K562 (cell line): ENCODE data around the gene MAB21L2.

Experiments used
- ATF2 ChIP-seq: sonication (generic); formaldehyde crosslinking; IDR thresholded peaks from 2 replicates; pipeline ENCODE4 v1.8.1; 2022; ENCODE audit warnings: missing genetic modification reagents
- EZH2 ChIP-seq: IDR thresholded peaks from 2 replicates; pipeline ENCODE4 v1.6.1; 2012; ENCODE audit warnings: low read depth, mild to moderate bottlenecking, inconsistent platforms, low read length, borderline replicate concordance
- FOXM1 ChIP-seq, 2 experiments: fragments of 450-650 bp in 1 of 2; sonication (generic) in 1 of 2; formaldehyde crosslinking in 1 of 2; IDR thresholded peaks; 2 replicates each; pipeline versions ENCODE4 v1.6.1 to v1.9.0; 2017 to 2022; ENCODE audit warnings: low read depth in 2 of 2, mild to moderate bottlenecking in 2 of 2, missing genetic modification reagents in 1 of 2, moderate library complexity in 1 of 2
- GABPB1 ChIP-seq: sonication (generic); formaldehyde crosslinking; IDR thresholded peaks from 2 replicates; pipeline ENCODE4 v1.8.0; 2022; ENCODE audit warnings: mild to moderate bottlenecking, missing genetic modification reagents
- HNRNPK ChIP-seq: fragments of 200-400 bp; formaldehyde crosslinking; IDR thresholded peaks from one replicate; pipeline ENCODE4 v1.6.1; 2018; ENCODE audit warnings: mild to moderate bottlenecking, low read depth, low read length; ENCODE audit not compliant: poor library complexity, severe bottlenecking
- POLR2A ChIP-seq: fragments of 450-650 bp; conservative IDR thresholded peaks from 2 replicates; pipeline ENCODE4 v1.6.1; 2016
- POLR2AphosphoS5 ChIP-seq: IDR thresholded peaks from 2 replicates; pipeline ENCODE4 v1.6.1; 2011; ENCODE audit warnings: mild to moderate bottlenecking, low read depth, low read length, moderate library complexity; ENCODE audit not compliant: control insufficient read depth, insufficient read depth
- REST ChIP-seq, 2 experiments: fragments of 450-650 bp; formaldehyde crosslinking in 1 of 2; IDR thresholded peaks; 2 replicates each; pipeline versions ENCODE4 v1.4.0 to v1.6.1; 2014 to 2020; ENCODE audit warnings: mild to moderate bottlenecking in 2 of 2, borderline replicate concordance in 1 of 2, low read depth in 1 of 2
- USF2 ChIP-seq: sonication (generic); formaldehyde crosslinking; IDR thresholded peaks from 2 replicates; pipeline ENCODE4 v1.5.0; 2020; ENCODE audit warnings: missing genetic modification reagents
- YY1 ChIP-seq, 3 experiments: IDR thresholded peaks; 2 replicates each; pipeline ENCODE4 v1.6.1; 2011; ENCODE audit warnings: low read length in 2 of 3, mild to moderate bottlenecking in 2 of 3, moderate library complexity in 2 of 3, borderline replicate concordance in 1 of 3, control low read depth in 1 of 3, low read depth in 1 of 3; ENCODE audit not compliant: insufficient read depth in 3 of 3, insufficient replicate concordance in 2 of 3, control insufficient read depth in 1 of 3, insufficient read length in 1 of 3; ENCODE audit errors: extremely low read depth in 1 of 3

- TF ChIP-seq YY1 (IDR thresholded peaks at IDR 0.05; ENCODE audit: borderline replicate concordance in 1 of 3, control insufficient read depth in 1 of 3, extremely low read depth in 1 of 3, insufficient read depth in 3 of 3, insufficient read length in 1 of 3, insufficient replicate concordance in 2 of 3, low read depth in 1 of 3, low read length in 2 of 3), result no peak
- TF ChIP-seq FOXM1 (IDR thresholded peaks at IDR 0.05; ENCODE audit: low read depth), result no peak
- TF ChIP-seq FOXM1 (CRISPR knock-in tag; IDR thresholded peaks at IDR 0.05; ENCODE audit: low read depth), result no peak
- TF ChIP-seq USF2 (CRISPR knock-in tag), result no peak
- TF ChIP-seq POLR2AphosphoS5, result no peak
- TF ChIP-seq ATF2 (CRISPR knock-in tag), result no peak
- no peak for TF ChIP-seq EZH2
- no peak for TF ChIP-seq REST (IDR thresholded peaks at IDR 0.05; ENCODE audit: borderline replicate concordance)
- TF ChIP-seq REST (CRISPR knock-in tag; IDR thresholded peaks at IDR 0.05; ENCODE audit: low read depth), result no peak
- no peak for TF ChIP-seq POLR2A
- no peak for TF ChIP-seq GABPB1 (CRISPR knock-in tag)
- no peak for TF ChIP-seq HNRNPK
Observed at GRCh38 chr4:150577796-150578195, 4.2 kb upstream of the MAB21L2 start.
